ENCODE results near the gene ELF4.

Gene ELF4

DNA sequence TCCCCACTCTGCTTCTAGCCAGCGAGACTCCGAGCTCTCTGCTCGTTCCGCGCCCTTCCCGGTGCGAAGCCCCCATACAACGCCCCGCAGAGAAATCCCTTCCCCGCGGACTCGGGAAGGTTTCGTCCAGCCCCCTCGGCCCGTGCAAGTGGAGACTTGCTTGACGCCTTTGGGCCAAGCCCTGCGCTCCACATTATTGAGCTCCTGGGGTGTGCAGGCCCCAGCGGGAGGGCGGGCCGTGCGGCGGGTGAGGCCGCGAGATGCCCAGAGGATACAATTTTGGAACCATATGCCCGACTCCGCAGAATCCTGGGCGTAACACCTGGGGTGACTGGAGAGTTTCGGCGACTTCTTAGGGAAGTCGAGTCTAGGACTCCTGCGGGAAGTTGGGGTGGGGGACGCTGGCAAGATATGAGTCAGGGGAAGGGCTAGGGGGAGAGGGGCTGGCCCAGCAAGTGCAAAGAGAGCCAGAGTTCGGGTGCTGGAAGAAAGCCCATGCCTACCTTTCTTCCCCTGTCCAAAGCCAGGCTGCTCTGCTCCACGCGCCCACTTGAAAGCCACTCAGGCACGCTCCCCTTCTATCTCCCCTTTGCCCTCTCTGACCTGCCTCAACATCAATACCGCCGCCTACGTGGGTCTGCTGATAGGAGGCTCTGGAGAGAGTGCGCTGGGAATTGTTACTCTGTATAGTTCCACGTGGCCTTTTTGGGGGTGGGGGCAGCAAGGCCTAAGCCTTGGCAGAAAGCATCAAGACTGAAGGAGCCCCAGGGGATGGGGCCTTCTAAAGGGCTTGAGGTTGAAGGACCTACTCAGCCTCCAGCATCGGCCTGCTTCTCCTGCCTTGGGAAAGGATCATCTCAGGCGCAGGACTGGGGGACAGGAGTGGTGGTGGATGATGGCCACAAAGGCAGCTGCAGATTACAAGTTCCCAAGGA lies 1.2 kb upstream of the ELF4 start:
- DNase-seq, result peak; percentile 29

DNA sequence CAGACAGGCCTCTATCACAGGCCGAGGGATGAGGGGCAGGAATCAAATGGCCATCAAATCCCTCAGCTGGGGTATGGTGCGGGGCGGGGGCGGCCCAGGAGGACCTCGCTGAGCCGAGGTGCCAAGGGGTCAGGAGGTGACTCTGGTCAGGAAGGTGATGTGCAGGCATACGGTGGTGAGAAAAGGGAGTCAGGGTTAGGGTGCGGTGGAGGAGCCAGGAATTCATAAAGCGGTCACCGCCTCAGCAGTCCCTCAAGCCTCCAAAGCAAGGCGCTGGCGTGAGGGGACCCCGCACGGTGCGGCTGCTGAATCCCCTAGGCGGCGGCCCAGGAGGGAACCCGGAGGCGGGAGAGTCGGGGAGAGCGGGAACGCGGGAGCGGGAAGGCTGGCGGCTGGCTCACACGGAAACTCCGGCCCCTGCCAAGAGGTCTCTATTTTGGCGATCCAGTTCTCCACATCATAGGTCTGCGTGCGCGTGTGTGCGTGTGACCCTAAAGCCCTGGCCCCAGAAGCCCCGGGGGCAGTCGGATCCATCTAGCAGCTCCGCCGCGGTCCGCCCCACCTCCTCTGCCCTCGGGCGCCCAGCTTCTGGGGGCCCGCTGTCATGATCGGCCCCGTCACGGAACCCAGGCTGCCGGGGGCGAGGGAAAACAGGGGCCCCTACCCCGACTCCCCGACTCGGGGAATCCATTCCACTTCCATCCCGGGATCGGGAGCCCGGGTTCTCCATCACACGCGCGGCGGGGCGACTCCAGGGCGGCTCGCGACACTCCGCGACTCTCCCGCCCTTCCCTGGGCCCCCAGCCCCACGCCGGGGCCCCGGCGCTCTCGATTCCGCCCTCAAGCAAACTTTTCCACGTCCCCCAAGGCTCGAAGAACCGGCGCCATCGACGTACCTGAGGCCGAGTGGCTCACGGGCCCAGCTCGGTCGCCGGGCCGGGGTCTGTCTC lies 593 bp downstream of the ELF4 start:
- peak; percentile 29 for DNase-seq

DNA sequence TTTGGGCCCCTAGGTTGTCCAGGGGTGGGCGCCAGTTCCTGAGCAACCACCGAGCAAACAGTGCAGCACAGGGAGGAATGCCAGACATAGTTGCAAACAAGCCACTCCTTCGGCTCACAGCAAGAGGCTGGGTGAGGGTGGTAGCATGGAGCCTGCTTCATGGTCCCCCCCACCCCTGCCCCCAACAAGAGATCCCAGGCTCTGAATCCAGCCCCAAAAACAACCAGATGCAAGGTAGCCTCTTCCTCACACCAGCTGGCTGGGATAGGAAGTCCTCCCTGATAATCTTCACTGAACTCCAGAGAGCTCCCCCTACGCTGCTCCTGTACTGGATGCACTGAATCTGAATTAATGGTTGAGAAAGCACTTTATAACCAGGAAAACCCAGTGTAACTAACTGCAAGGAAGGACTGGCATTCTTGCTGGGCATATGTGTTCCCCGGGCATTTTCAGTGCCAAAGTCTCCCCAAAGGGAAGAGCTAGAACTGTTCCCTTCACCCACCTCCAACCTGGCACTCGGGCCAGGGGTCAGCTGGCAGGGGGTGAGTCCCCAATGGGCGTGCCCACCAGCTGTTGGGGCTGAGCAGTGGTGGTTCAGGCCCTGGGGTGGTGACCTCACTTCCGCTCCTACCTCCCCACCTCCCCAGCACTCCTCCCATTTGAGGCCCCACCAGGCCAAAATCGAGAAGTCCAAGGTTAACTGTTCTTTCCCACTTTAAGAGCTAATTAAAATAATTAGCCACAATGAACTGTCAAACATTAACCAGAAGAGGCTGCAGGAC lies 1.5 kb downstream of the ELF4 start:
- peak; percentile 17 for DNase-seq

DNA sequence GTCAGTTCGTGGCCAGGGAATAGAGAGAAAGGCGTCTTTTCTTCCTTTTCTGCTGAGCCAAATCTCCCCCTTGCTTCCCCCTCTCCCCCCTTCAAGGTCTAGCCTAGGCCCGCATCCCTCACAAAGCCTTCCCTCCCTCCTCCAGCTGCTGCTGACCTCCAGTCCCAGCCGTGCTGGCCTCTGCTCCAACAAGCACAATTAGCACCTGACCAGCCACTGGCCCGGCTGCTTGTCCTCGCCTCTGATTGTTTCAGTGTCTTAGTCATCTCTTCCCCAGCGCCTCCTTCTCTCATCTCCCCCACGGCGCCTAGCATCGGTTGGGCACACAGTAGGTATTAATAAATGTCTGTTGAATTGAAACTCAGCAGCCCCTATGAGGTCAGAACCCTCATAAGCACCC lies 4.2 kb downstream of the ELF4 start:
- DNase-seq, result no peak

DNA sequence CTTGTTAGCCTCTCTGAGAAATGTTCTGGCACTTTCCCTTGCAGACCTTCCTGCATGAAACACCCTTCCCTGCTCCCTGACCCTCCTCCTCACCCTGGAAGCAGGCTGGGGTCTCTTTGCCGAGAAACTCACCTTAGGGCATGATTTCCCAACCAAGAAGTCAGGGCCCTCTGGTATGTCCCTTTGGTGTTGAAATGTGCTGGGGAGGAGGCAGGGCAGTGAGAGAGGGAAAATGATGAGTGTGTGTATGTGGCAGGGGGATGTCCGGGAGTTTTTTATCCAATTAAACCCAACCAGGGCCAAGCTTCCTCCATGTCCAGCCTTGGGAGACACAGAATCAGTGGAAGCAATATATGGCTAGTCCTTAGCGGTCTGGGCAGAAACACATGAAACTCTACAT lies 5.1 kb downstream of the ELF4 start:
- DNase-seq, result no peak

DNA sequence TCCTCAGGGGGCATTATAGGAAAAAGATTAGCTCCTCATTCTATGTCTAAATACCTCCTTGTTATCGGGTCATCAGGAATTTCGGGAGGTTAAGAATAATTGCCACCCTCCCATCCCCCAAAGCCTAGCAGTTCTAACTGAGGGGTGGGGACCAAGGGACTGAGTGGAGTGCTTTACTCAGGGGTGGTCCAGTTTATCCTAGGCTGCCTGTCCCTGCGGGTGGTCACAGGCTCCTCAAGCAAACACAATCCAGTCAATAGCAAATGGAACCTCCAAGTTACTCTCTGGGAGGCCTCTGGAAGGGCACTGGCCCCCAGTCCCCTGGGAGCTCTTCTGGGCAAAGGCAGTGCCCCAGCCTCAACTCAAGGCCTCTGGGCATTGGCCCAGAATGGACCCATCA lies 6.7 kb downstream of the ELF4 start:
- peak; percentile 33 for DNase-seq

DNA sequence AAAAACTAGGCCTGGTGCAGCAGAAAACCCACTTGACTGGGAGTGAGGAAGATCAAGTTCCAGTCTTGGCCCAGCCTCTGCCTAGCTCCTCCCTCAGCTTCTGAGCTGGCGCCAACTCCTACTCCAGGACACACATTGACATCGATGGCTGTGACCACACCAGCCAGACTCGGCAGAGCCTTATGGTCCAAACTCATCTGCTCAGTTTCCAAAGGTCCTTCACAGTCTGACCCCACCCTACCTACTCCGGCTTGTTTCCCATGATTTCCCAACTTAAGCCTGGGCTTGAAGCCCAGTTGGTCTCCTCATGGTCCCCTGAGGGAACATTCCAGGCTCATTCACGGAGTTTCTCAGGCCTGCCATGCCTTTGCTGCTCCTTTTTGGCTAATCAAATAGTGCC lies 10.1 kb downstream of the ELF4 start:
- DNase-seq, result no peak

DNA sequence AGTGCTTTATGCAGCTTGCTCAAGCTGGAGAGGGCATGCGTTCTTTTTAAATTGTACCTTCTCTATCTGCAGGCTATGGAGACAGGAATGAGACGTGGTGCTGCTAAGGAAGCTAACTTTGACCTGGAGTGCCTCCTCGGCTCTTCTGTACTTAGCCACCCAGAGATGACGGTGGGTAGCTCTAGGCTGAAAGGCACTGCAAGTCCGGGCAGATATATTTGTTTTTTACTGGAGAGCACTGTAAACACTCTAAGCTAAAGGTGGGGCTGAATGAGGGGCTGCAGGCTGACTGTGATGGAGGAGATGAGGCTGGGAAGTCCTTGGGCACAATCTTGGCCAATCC lies 12.1 kb downstream of the ELF4 start:
- no peak for DNase-seq

DNA sequence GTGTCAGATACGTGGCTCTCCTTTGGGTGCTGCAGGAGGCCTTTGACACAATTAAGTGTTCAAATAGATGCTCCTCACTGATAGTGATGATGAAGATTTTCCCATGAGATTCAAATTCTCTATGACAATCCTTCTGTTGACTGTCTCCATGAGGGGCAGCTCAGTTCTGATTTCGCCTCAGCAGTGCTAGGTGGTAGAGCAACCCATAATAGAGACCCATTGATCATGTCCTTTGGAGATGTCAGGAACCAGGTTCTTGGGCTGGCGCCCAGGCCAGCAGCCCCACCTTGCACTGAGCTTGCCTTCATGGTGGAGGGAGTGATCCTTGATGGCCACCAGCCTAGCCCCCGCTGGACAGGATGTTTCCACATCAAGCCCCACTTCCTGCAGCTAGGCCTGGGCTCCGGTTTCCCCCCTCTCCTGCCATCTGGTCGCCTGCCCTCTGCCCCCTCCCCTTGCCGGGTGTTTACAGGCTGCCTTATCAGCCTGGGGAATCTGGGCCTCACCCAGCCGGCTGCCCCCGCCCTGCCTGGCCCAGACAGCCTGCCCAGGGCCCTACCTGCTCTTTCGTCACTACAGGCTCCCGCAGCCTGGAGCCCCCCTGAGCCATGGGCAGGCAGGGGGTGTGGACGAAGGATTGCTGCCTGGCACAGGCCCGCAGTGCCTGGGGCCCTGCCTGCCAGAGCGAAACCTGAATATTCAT lies 12.6 kb downstream of the ELF4 start:
- peak; percentile 33 for DNase-seq

DNA sequence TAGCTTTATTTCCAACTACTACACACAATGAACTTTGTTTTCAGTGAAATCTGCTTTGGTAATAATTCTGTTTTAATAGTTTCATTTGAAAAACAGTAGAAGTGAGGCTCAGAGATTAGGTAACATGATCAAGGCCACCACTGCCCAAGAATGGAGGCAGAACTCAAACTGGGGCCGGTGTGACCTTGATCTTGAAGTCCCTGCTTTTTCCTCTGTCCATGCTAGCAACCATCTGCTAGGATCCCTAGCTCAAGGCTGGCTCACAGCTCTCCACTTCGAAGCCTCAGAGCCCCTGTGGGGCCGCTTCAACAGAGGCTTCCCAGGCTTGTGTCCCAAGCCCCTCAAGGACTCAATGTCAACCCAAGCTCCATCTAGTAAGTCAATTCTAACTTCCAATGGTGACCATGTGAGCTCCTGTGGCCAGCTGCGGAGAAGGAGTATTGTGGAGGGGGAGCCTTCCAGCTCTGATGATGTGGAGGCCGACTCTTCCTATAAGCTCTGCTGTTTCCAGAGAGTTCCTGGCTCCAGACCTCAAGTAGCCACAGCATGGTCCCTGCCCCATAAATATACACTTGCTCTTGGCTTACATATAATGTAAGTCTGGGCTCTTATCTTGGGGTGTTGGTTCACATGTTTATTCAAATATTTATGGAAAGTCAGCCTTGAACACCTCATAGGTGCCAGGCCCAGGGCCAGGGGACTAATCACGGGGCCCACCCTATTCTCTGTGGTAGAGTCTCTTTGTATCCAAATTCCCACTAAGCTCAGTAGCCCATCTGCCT lies 14.9 kb downstream of the ELF4 start:
- DNase-seq, result no peak

DNA sequence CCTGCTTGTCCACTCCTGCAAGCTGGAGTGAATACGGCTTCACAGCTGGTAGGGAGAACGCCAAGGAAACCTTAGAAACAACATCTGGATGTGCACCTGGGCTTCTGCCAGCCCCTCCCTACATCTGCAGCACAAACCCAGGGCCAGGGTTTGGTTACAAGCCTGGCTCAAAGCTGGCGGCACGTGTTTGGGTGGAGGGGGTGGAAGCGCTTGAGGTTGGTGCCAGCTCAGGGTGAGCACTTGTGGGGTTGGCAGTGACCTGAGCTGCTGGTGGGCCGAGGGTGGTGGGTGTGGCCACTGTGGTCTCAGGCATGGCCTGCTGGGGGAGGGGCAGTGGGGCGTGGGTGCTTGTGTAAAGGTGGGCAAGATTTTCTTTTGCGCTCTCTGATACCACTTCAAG lies 15.6 kb downstream of the ELF4 start:
- no peak for DNase-seq

DNA sequence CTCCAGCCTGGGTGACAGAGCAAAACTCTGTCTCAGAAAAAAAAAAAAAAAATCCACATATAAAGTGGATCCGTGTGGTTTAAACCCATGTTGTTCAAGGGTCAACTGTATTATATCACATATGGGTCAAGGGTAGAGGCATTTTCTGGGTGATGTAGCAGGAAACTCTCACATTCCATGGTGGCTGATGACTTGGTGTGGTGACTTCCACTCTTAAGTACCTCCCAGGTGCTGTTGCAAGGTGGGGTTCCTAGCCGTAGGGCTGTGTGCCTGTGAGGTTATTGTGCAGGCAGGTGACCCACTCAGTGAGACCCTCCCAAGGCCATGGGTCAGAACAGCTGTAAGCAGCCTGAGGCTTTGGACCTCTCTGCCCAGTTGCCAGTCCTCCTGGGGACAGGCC lies 17.0 kb downstream of the ELF4 start:
- no peak for DNase-seq

DNA sequence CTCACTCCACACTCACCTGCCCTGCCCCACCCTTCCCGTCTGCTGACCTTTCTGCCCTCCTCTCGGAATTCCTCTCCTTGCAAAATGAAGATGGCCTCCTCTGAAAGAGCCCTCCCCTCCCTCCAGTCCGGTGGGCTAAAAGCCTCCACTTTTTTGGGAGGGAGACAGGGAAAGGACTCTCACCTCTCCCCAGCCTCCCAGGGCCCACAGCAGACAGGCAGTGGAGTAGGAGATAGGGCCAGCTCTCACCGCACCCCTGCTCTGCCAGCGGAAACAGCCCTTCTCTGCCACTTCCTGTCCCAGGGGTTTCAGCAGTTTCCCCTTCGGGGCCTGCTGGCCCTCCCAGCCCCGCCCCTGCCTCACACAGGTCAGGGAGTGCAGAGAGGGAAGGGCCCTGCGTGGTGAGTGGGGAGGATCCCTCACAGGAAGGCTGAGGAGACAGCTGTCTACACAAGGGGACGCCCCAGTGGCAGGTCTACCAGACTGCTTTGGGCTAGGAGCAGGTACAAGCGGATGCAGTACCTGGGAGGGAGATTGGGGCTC lies 18.2 kb downstream of the ELF4 start:
- peak; percentile 34 for DNase-seq

DNA sequence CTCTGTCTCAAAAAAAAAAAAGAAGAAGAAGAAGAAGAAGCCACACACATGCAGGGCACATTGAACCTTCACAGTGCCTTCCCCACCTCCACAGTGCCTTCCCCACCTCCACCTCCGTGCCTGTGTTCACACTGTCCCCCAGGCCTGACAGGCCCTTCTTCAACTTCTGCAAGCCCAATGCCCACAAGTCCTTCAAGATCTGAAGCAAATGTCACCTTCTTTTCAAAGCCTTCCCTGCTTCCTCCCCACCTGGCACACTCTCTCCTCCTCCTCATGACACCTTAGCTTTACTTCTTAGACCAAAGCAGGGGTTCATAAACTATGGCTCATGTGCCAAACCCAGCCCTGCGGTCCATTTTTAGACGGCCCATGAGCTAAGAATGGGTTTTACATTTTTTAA lies 19.9 kb downstream of the ELF4 start:
- no peak for DNase-seq

DNA sequence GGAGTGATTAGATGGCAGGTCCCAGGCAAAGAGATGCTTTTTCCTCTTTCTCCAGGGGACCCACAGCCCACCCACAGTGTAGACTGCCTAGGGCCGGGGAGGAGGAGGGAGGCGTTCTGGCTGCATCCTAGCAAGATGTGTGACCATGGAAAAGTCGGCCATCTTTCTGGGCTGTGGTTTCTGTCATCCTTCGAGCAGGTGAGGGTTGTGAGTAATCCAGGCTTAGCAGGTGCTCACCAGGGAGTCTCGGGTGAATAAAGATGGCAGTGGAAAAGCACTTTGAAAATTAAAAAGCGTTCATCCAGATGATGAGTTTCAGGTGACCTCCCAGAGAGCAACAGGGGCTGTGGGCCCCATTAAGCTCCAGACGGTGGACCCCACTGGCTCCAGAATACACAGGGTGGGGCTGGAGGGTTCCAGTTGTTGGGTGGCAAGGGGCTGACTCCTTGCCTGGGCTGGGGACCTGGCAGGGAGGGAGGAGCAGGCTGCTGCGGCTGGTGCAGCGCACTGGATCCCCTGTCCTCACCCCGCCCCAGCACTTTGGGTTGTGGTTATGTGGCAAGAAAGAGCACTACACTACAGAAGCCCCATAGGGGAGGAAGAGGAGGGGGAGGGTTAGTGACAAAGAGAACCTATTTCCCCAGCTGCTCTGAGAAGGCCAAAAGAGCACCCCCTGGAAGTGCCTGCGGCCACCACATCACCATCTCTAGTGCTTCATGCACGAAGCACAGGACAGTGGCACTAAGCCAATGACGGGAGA lies 23.7 kb downstream of the ELF4 start:
- DNase-seq, result peak; percentile 64

DNA sequence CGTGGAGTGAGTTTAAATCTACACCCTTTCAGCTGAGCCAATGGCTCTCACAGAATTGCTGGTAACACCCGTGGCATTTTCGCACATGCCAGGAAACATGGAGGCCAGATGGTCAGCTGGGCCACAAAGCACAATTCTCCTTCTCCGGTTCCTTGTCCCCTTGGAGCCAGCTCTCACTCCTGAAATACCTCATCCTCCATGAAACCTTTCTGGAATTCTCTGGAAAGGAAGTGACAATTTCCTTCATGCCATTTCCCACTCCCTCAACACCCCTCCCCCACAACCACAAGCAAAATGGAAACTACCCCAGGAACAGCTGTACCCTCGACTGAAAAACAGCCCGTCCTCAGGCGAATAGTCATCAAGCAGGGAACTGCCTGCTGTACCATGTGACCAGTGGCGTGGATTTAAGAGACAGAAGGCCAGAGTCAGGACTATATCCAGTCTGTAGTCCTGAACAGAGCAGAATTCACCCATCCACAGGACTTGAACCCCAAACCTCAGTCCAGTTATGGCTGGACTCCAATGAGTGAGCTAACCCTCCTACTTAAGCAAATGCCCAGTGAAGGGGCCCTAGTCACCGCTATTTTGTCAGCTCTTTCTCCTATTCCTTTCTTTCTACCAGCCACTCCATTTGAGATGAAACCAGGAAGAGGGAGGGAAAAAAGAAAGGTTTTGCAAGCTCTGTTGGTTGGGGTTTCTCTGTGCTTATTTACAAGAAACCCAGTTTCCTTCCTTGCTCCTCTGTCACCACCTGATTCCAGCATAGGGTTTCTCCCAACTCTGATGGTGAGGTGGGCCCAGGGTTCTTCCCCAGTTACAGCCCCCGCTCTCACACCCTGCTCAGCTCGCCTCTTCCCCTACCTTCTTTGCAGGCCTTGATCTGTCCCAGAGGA lies 24.5 kb downstream of the ELF4 start:
- DNase-seq, result no peak

DNA sequence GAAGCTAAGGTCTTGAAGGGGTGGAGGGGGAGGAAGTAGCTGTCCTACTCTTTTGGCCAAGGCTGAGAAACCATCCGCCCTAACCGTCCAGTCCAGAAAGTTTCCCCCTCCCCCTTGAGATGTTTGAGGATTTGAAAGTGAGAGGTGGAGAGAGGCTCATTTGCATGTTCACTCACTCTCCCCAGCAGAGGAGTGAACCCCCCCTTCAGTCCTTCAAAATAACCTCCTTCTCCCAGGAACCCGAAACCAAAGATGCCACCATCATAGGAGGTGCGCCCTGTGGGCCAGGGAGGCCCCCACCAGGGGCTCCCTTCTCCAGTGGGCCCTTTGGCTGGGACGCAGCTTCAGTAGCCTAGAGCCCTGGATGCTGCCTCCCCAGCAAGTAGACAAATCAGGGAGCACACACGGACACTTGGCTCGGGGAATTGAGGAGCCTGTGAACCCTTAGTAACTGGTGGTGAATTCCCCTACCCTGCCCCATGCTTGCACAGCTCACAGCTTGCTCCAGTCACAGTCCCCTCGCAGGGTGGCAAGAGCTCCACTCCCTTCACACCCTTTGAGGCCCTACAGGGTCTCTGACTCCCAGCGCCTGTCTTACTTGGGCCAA lies 25.6 kb downstream of the ELF4 start:
- DNase-seq, result no peak

DNA sequence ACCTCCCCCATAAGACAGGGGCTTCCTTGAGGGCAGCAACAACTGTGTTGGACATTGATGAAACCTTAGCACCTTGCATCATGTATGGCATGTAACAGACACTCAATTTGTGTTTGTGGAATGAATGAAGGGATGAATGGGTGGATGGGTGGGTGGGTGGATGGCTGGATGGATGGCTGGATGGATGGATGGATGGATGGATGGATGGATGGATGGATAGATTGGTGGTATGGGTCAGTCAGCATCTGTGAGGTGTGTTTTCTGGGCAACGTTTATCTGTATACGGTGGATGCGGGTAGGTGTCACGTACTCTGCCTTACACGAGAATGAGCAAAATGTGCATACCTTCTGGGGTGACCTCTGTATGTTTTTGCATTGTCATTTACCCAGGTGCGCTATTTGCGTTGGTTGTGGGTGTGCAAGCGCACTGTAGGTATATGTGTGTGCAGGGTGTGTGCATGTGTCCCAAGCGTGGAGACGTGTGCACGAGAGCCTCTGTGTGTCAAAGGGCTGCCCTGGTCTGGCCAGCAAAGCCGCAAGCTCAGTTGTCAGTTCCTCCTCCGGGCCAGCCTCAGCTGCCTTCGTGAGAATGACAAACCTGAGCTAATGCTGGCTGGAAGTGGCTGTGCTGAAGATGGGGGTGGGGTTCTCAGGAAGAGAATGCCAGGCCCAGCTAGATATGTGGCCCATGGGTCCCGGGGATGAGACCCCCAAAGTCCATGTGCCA lies 26.5 kb downstream of the ELF4 start:
- DNase-seq, result no peak
